Transverse colon (tissue), 4 donors: ENCODE measurements around the gene BACH1.
"Not testable (repeated sequence)": the region's sequence is repeated elsewhere in the genome, so short reads cannot be mapped to it uniquely, and the experiment has no call there.

Experiments
- EP300 ChIP-seq: sonication (generic); formaldehyde crosslinking; IDR thresholded peaks from one replicate; pipeline ENCODE4 v1.6.1; 2017; ENCODE audit warnings: antibody characterized with exemption, low read depth
- POLR2A ChIP-seq: fragments of 450-650 bp; IDR thresholded peaks from one replicate; pipeline ENCODE4 v1.6.1; 2016; ENCODE audit warnings: antibody characterized with exemption, mild to moderate bottlenecking, moderate library complexity
- POLR2AphosphoS5 ChIP-seq, 3 donors: sonication (generic); formaldehyde crosslinking; IDR thresholded peaks; one replicate each; pipeline ENCODE4 v1.6.1; 2016; ENCODE audit warnings: antibody characterized with exemption in 3 of 3
- TF ChIP-seq, protein P1 (sequence below), 5 experiments: fragments of 200-600 bp in 3 of 5; fragments of 450-650 bp in 2 of 5; sonication (generic) in 3 of 5; IDR thresholded peaks; 1 replicate in 2 of 5; 2 replicates in 3 of 5; pipeline ENCODE4 v1.5.1; 2016 to 2017; ENCODE audit warnings: antibody characterized with exemption in 5 of 5, inconsistent platforms in 3 of 5, mild to moderate bottlenecking in 2 of 5, moderate library complexity in 1 of 5

DNA sequence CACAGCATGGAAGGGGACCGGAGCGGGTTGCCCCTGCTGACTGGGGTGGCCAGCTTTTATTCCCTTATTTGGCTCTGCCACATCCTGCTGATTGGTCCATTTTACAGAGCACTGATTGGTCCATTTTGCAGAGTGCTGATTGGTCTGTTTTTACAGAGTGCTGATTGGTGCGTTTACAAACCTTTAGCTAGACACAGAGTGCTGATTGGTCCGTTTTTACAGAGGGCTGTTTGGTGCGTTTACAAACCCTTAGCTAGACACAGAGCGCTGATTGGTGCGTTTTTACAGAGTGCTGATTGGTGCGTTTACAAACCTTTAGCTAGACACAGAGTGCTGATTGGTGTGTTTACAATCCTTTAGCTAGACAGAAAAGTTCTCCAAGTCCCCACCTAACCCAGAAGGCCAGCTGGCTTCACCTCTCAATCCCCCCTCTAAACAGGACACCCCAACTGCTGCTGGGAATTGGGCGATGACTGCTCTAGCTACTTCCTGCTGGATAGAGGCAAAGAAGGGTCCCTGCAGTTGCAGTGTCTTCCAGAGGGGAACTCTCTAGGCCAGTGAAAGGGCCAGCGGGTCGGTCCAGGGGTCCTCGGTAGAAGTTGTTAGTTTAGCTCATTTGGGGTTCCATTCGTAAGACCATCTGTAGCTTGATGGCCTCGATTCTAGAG is 56.5 kb downstream of the BACH1 start:
- TF ChIP-seq, protein P1, sequence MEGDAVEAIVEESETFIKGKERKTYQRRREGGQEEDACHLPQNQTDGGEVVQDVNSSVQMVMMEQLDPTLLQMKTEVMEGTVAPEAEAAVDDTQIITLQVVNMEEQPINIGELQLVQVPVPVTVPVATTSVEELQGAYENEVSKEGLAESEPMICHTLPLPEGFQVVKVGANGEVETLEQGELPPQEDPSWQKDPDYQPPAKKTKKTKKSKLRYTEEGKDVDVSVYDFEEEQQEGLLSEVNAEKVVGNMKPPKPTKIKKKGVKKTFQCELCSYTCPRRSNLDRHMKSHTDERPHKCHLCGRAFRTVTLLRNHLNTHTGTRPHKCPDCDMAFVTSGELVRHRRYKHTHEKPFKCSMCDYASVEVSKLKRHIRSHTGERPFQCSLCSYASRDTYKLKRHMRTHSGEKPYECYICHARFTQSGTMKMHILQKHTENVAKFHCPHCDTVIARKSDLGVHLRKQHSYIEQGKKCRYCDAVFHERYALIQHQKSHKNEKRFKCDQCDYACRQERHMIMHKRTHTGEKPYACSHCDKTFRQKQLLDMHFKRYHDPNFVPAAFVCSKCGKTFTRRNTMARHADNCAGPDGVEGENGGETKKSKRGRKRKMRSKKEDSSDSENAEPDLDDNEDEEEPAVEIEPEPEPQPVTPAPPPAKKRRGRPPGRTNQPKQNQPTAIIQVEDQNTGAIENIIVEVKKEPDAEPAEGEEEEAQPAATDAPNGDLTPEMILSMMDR (IDR thresholded peaks at IDR 0.05): not testable (repeated sequence)
- TF ChIP-seq POLR2AphosphoS5 (IDR thresholded peaks at IDR 0.05); POLR2A; EP300: not testable (repeated sequence)
